Heart left ventricle (tissue), 16 donors: ENCODE measurements around the gene RPL11. TPM values are rescaled to one million over a fixed set of nuclear protein-coding genes. Genes with fewer than 3 reads are reported as not detected.
A peak's percentile ranks its signal among the peaks of the same experiment; 100 is the strongest.

Experiments
- ATAC-seq, 4 donors: fragments of 200-7000 bp; cut with Tn5 transposase; one replicate each; pipeline ENCODE4 v1.9.1; 2020 to 2022; ENCODE audit warnings: moderate library complexity in 4 of 4, mild to moderate bottlenecking in 3 of 4, moderate number of reproducible peaks in 1 of 4
- DNase-seq, 5 donors: peaks; one replicate each; pipeline ENCODE4 v3.0.0-alpha.2; 2020
- H3K27ac ChIP-seq, 12 donors: fragments of 200-600 bp; sonication (generic) in 4 of 12; one replicate each; pipeline versions ENCODE4 v1.5.0 to v1.8.0; 2016 to 2022; ENCODE audit warnings: mild to moderate bottlenecking in 2 of 12
- H3K27me3 ChIP-seq, 9 donors: fragments of 200-600 bp; sonication (generic) in 2 of 9; one replicate each; pipeline versions ENCODE4 v1.5.1 to v1.8.0; 2016 to 2022; ENCODE audit warnings: mild to moderate bottlenecking in 3 of 9
- H3K36me3 ChIP-seq, 9 donors: fragments of 200-600 bp; sonication (generic) in 2 of 9; one replicate each; pipeline versions ENCODE4 v1.5.0 to v1.8.0; 2018 to 2022; ENCODE audit warnings: mild to moderate bottlenecking in 2 of 9
- H3K4me1 ChIP-seq, 12 donors: fragments of 200-600 bp; sonication (generic) in 4 of 12; one replicate each; pipeline versions ENCODE4 v1.5.0 to v1.8.0; 2016 to 2022; ENCODE audit warnings: mild to moderate bottlenecking in 3 of 12
- H3K4me3 ChIP-seq, 12 donors: fragments of 200-600 bp; sonication (generic) in 4 of 12; one replicate each; pipeline versions ENCODE4 v1.5.0 to v1.8.0; 2017 to 2022; ENCODE audit warnings: mild to moderate bottlenecking in 9 of 12, moderate library complexity in 4 of 12
- H3K9me3 ChIP-seq, 12 donors: fragments of 200-600 bp; sonication (generic) in 4 of 12; one replicate each; pipeline versions ENCODE4 v1.5.0 to v1.8.0; 2016 to 2022; ENCODE audit warnings: mild to moderate bottlenecking in 1 of 12
- POLR2A ChIP-seq, 2 donors: fragments of 450-650 bp; IDR thresholded peaks; one replicate each; pipeline ENCODE4 v1.6.1; 2017; ENCODE audit warnings: antibody characterized with exemption in 2 of 2, mild to moderate bottlenecking in 2 of 2, moderate library complexity in 2 of 2
- WGBS, 4 donors: extraction: QIAGEN DNeasy Blood & Tissue Kit in 2 of 4; methylation state at CpG; one replicate each; pipeline versions ENCODE4 v1.1.5 to v1.1.7; 2013 to 2018; 5-methylcytosine and 5-hydroxymethylcytosine counted together
- intact Hi-C, 10 donors: fragments of 100-400 bp; cut with DNase I; formaldehyde crosslinking; loops; one replicate each; pipeline versions ENCODE4 v1.11.1 to v1.14.2; 2022
- polyA plus RNA-seq, 2 donors: library from polyadenylated mRNA; stranded (reverse); fragments of 200-250 nt; gene quantifications; one replicate each; pipeline ENCODE4 v1.2.3, GENCODE V29; 2013
- total RNA-seq, 9 donors: library from RNA; depleted of rRNA in 2 of 9; stranded (reverse); fragments of >200 nt in 2 of 9; fragmentation: NEBNext Ultra II Directional in 3 of 9; extraction: Animal tissue kit (Norgen Biotek cat#: 25700) in 3 of 9; gene quantifications; one replicate each; pipeline versions ENCODE4 v1.1.0 to v1.2.4, GENCODE V29; 2016 to 2023
- TF ChIP-seq, protein P1 (sequence below), 12 donors: fragments of 200-600 bp; sonication (generic) in 4 of 12; IDR thresholded peaks; one replicate each; pipeline versions ENCODE4 v1.5.0 to v1.8.0; 2018 to 2022; ENCODE audit warnings: antibody characterized with exemption in 12 of 12, mild to moderate bottlenecking in 5 of 12
- donor health status: ischemic (EF 13 %, LVEDD 7.1; RV severe dilation, severe dysfunction).
- donor health status: healthy with polysubstance abuse.
- donor health status: DM: no; HTN: yes; CAD: no.
- donor health status: DM: no; HTN: no; CAD: no.
- donor health status: ischemic (EF 25% LVEDD 6.9; RV normal size, moderate dysfunction).
- donor health status: ischemic (EF 25% LVEDD 5.7; RV mildly dilated, moderate dysfunction).
- donor health status: healthy.
- donor health status: DM: yes; HTN: yes; CAD: no.
- donor health status: ischemic (EF 35%, LVEDD 5.7; RV mildly dilated, moderate dysfunction).
- donor health status: nonischemic (EF 11% LVEDD 7.7; RV severe dilation, severe dysfunction).
- donor health status: DM: yes; HTN: yes; CAD: no.
- donor health status: PGD.
- donor health status: ischemic (EF 29% LVEDD 5.4; RV normal size, mild dysfunction).
- donor health status: nonischemic (EF 23%, LVEDD 6.1; RV moderate dilation, normal function).

Gene RPL11
- total and polyA plus RNA-seq, 11 donors = 341 to 2,009 (median 695) TPM

DNA sequence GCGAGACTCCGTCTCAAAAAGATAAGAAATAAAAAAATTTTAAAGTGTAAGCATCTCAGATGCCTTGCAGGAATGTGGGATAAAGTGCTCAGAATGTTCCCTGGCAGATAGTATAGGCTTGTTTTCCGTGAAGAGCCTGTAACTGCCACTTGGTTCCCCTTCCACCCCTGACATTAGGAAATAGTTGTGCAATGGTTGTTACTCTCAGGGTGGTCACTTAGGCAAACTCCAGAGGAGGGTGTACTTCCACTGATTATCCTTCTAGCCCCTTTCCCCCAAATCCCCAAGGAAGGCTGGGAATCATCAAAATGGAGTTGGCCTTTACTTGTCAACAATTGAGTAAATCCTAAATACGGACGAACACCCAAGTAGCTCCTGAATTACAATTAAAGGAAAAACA lies 10.4 kb downstream of the RPL11 start:
- 74 to 85% (median 77%) methylated on average over 5 of the region's 5 CpGs for WGBS, 4 donors
- Histone ChIP-seq H3K4me3 (no peak overlapping the region), H3K27ac (no peak overlapping the region), H3K36me3 (peaks cover 0 to 86% (median 82%) of the 10 kb centered on the region in 9 donors), H3K27me3 (no peaks in the 10 kb centered on the region), H3K9me3 (no peaks in the 10 kb centered on the region), H3K4me1 (peaks cover 0 to 22% (median 3%) of the 10 kb centered on the region in 12 donors)
- TF ChIP-seq, protein P1, sequence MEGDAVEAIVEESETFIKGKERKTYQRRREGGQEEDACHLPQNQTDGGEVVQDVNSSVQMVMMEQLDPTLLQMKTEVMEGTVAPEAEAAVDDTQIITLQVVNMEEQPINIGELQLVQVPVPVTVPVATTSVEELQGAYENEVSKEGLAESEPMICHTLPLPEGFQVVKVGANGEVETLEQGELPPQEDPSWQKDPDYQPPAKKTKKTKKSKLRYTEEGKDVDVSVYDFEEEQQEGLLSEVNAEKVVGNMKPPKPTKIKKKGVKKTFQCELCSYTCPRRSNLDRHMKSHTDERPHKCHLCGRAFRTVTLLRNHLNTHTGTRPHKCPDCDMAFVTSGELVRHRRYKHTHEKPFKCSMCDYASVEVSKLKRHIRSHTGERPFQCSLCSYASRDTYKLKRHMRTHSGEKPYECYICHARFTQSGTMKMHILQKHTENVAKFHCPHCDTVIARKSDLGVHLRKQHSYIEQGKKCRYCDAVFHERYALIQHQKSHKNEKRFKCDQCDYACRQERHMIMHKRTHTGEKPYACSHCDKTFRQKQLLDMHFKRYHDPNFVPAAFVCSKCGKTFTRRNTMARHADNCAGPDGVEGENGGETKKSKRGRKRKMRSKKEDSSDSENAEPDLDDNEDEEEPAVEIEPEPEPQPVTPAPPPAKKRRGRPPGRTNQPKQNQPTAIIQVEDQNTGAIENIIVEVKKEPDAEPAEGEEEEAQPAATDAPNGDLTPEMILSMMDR (IDR thresholded peaks at IDR 0.05) = no peak
- TF ChIP-seq POLR2A (IDR thresholded peaks at IDR 0.05) = no peak
- intact Hi-C loops = no loop called here
- no peak for DNase-seq
- peak in 1 of 4 donors; percentile 40 for ATAC-seq

GRCh38 chr1:23704834-23705495 lies 13.4 kb downstream of the RPL11 start:
- Histone ChIP-seq H3K4me3 (no peak overlapping the region), H3K4me1 (no peaks in the 10 kb centered on the region), H3K27me3 (no peaks in the 10 kb centered on the region), H3K27ac (no peak overlapping the region), H3K9me3 (no peaks in the 10 kb centered on the region), H3K36me3 (peaks cover 0 to 57% (median 53%) of the 10 kb centered on the region in 9 donors)
- WGBS, 4 donors = 76 to 82% (median 79%) methylated on average over 6 of the region's 6 CpGs
- TF ChIP-seq, protein P1 (IDR thresholded peaks at IDR 0.05) = no peak
- no peak for TF ChIP-seq POLR2A (IDR thresholded peaks at IDR 0.05)
- intact Hi-C loops = no loop called here
- ATAC-seq (no peak), DNase-seq (no peak)

GRCh38 chr1:23709229-23709628 lies 17.6 kb downstream of the RPL11 start:
- no peak for ATAC-seq
- H3K9me3 ChIP-seq = no peaks in the 10 kb centered on the region
- H3K27me3 ChIP-seq = no peaks in the 10 kb centered on the region
- DNase-seq = no peak
- WGBS, 4 donors = 87 to 96% (median 93%) methylated on average over 4 of the region's 4 CpGs
- no peak overlapping the region for H3K27ac ChIP-seq
- H3K4me1 ChIP-seq = no peaks in the 10 kb centered on the region
- TF ChIP-seq, protein P1 (IDR thresholded peaks at IDR 0.05) = no peak
- no peak for TF ChIP-seq POLR2A (IDR thresholded peaks at IDR 0.05)
- intact Hi-C loops = no loop called here
- peaks cover 0 to 24% (median 13%) of the 10 kb centered on the region in 9 donors for H3K36me3 ChIP-seq
- H3K4me3 ChIP-seq = no peak overlapping the region

DNA sequence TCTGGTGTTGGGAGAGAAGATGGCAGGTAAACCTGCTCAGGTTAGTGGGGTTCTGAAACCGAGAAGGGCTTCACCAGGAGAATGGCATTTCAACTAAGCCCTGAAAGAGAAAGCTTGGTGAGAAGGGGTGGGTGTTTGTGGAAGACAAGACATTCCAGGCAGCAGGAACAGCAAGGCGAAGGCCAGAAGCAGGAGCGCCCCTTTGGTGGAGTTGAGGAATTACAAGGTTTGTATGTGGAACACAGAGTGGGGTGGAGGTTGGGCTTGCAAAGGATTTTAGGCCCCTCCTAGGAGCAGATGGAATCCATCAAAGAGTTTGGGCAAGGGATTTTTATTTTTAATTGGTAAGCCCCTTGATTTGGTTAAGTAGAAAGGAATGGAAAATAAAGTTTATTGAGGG lies 26.9 kb downstream of the RPL11 start:
- TF ChIP-seq, protein P1 (IDR thresholded peaks at IDR 0.05) = peak in 9 of 12 donors; percentile 9 to 46 (median 19)
- TF ChIP-seq POLR2A (IDR thresholded peaks at IDR 0.05) = no peak
- intact Hi-C loops = no loop called here
- no peak overlapping the region for H3K27ac ChIP-seq

More for the DNA sequence above, 26.9 kb downstream of the RPL11 start:
- peaks cover 0 to 5% (median 0%) of the 10 kb centered on the region in 9 donors for H3K36me3 ChIP-seq
- H3K9me3 ChIP-seq = no peaks in the 10 kb centered on the region
- H3K27me3 ChIP-seq = no peaks in the 10 kb centered on the region
- peaks cover 0 to 10% (median 2%) of the 10 kb centered on the region in 12 donors for H3K4me1 ChIP-seq
- H3K4me3 ChIP-seq = no peak overlapping the region
- DNase-seq (no peak), ATAC-seq (peak in 1 of 4 donors; percentile 37)
- WGBS, 4 donors = 79 to 83% (median 81%) methylated on average over 3 of the region's 3 CpGs
